22Rv1 (cell line): ENCODE data around the gene RPN2.

Experiments used
- CTCF ChIP-seq: fragments of 450-650 bp; IDR thresholded peaks from 2 replicates; pipeline ENCODE4 v1.5.1; 2017; ENCODE audit warnings: mild to moderate bottlenecking
- ZFX ChIP-seq: fragments of 450-650 bp; IDR thresholded peaks from 2 replicates; pipeline ENCODE4 v1.6.1; 2017; ENCODE audit warnings: antibody characterized with exemption, borderline replicate concordance

- TF ChIP-seq CTCF, result no peak
- TF ChIP-seq ZFX, result no peak
Observed at GRCh38 chr20:37267667-37268313, 88.7 kb downstream of the RPN2 start.
